Forelimb muscle (tissue), 1 donor: ENCODE measurements around the gene SDK2. TPM values are rescaled to one million over a fixed set of nuclear protein-coding genes. Genes with fewer than 3 reads are reported as not detected.

Source experiments
- DNase-seq: peaks from one replicate; pipeline ENCODE4 v3.0.0-alpha.2; 2013; ENCODE audit warnings: low read depth
- polyA plus RNA-seq: library from polyadenylated mRNA; unstranded; fragments of 120-200 nt; gene quantifications from one replicate; pipeline ENCODE4 v1.2.1, GENCODE V29; 2013; ENCODE audit not compliant: insufficient read length

SDK2 gene
- polyA plus RNA-seq, 1 donor, result 27.2 TPM

GRCh38 chr17:73285603-73285908 lies 358.7 kb downstream of the SDK2 start:
- no peak for DNase-seq

GRCh38 chr17:73284906-73285602 lies 359.2 kb downstream of the SDK2 start:
- DNase-seq, result no peak
